ENCODE data around the gene SAMM50. TPM values are rescaled to one million over a fixed set of nuclear protein-coding genes. Genes with fewer than 3 reads are reported as not detected.

The SAMM50 gene
- polyA plus RNA-seq, 1 donor from 2014 or later: 79.5 TPM

GRCh38 chr22:43956805-43957463 is 1.7 kb downstream of the SAMM50 start:
- H3K4me1 Mint-ChIP-seq: peaks cover 19 to 29% (median 25%) of the 10 kb centered on the region in 3 donors
- H3K36me3 Mint-ChIP-seq: peaks cover 10% of the 10 kb centered on the region
- peaks cover 5% of the 10 kb centered on the region for H3K27me3 Mint-ChIP-seq
- H3K4me3 Mint-ChIP-seq: peak overlapping the region; percentile 58 to 100 (median 96)
- H3K27ac Mint-ChIP-seq: peak overlapping the region in 1 of 3 donors; percentile 67
- no peaks in the 10 kb centered on the region for H3K9me3 Mint-ChIP-seq

- no peaks in the 10 kb centered on the region for H3K9me3 Mint-ChIP-seq
- H3K27me3 Mint-ChIP-seq: peaks cover 5% of the 10 kb centered on the region
- H3K36me3 Mint-ChIP-seq: peaks cover 8% of the 10 kb centered on the region
- peak overlapping the region; percentile 12 to 64 (median 40) for H3K4me3 Mint-ChIP-seq
- no peak overlapping the region for H3K27ac Mint-ChIP-seq
- peaks cover 19 to 29% (median 25%) of the 10 kb centered on the region in 3 donors for H3K4me1 Mint-ChIP-seq
Measured at GRCh38 chr22:43957871-43958270, 2.6 kb downstream of the SAMM50 start.

- peaks cover 0 to 4% (median 0%) of the 10 kb centered on the region in 3 donors for H3K4me1 Mint-ChIP-seq
- peaks cover 15% of the 10 kb centered on the region for H3K36me3 Mint-ChIP-seq
- no peak overlapping the region for H3K4me3 Mint-ChIP-seq
- no peaks in the 10 kb centered on the region for H3K27me3 Mint-ChIP-seq
- H3K27ac Mint-ChIP-seq: no peak overlapping the region
- H3K9me3 Mint-ChIP-seq: no peaks in the 10 kb centered on the region
Measured at GRCh38 chr22:43964314-43964857, 9.1 kb downstream of the SAMM50 start.

- H3K9me3 Mint-ChIP-seq: no peaks in the 10 kb centered on the region
- H3K36me3 Mint-ChIP-seq: peaks cover 17% of the 10 kb centered on the region
- H3K4me3 Mint-ChIP-seq: no peak overlapping the region
- H3K4me1 Mint-ChIP-seq: peaks cover 0 to 4% (median 0%) of the 10 kb centered on the region in 3 donors
- no peaks in the 10 kb centered on the region for H3K27me3 Mint-ChIP-seq
- no peak overlapping the region for H3K27ac Mint-ChIP-seq
Measured at GRCh38 chr22:43967069-43967468, 11.8 kb downstream of the SAMM50 start.

GRCh38 chr22:43968614-43969013 is 13.4 kb downstream of the SAMM50 start:
- Mint-ChIP-seq H3K27me3 (no peaks in the 10 kb centered on the region), H3K4me3 (no peak overlapping the region), H3K9me3 (no peaks in the 10 kb centered on the region), H3K36me3 (peaks cover 17% of the 10 kb centered on the region), H3K27ac (no peak overlapping the region), H3K4me1 (peaks cover 0 to 4% (median 0%) of the 10 kb centered on the region in 3 donors)

- no peak overlapping the region for H3K4me3 Mint-ChIP-seq
- no peaks in the 10 kb centered on the region for H3K9me3 Mint-ChIP-seq
- peaks cover 0 to 4% (median 0%) of the 10 kb centered on the region in 3 donors for H3K4me1 Mint-ChIP-seq
- H3K27me3 Mint-ChIP-seq: no peaks in the 10 kb centered on the region
- no peak overlapping the region for H3K27ac Mint-ChIP-seq
- H3K36me3 Mint-ChIP-seq: peaks cover 17% of the 10 kb centered on the region
Measured at GRCh38 chr22:43969021-43969878, 14.0 kb downstream of the SAMM50 start.

- Mint-ChIP-seq H3K27ac (no peak overlapping the region), H3K4me1 (peaks cover 0 to 4% (median 0%) of the 10 kb centered on the region in 3 donors), H3K9me3 (no peaks in the 10 kb centered on the region), H3K36me3 (peaks cover 12% of the 10 kb centered on the region), H3K27me3 (no peaks in the 10 kb centered on the region), H3K4me3 (no peak overlapping the region)
Measured at GRCh38 chr22:43969989-43970755, 14.9 kb downstream of the SAMM50 start.

- Mint-ChIP-seq H3K9me3 (no peaks in the 10 kb centered on the region), H3K27me3 (no peaks in the 10 kb centered on the region), H3K36me3 (peaks cover 12% of the 10 kb centered on the region), H3K4me1 (peaks cover 0 to 4% (median 0%) of the 10 kb centered on the region in 3 donors), H3K27ac (no peak overlapping the region), H3K4me3 (no peak overlapping the region)
Measured at GRCh38 chr22:43971112-43971511, 15.9 kb downstream of the SAMM50 start.

- H3K36me3 Mint-ChIP-seq: peaks cover 6% of the 10 kb centered on the region
Measured at GRCh38 chr22:43972931-43973462, 17.8 kb downstream of the SAMM50 start.

GRCh38 chr22:43974028-43974545 is 18.8 kb downstream of the SAMM50 start:
- Mint-ChIP-seq H3K27me3 (no peaks in the 10 kb centered on the region), H3K9me3 (no peaks in the 10 kb centered on the region), H3K36me3 (peaks cover 5% of the 10 kb centered on the region), H3K27ac (no peak overlapping the region), H3K4me3 (no peak overlapping the region), H3K4me1 (peaks cover 0 to 4% (median 0%) of the 10 kb centered on the region in 3 donors)

More at GRCh38 chr22:43972931-43973462, 17.8 kb downstream of the SAMM50 start:
- H3K27ac Mint-ChIP-seq: no peak overlapping the region
- peaks cover 0 to 4% (median 0%) of the 10 kb centered on the region in 3 donors for H3K4me1 Mint-ChIP-seq
- no peaks in the 10 kb centered on the region for H3K27me3 Mint-ChIP-seq
- no peak overlapping the region for H3K4me3 Mint-ChIP-seq
- no peaks in the 10 kb centered on the region for H3K9me3 Mint-ChIP-seq

- H3K36me3 Mint-ChIP-seq: peaks cover 3% of the 10 kb centered on the region
- H3K9me3 Mint-ChIP-seq: no peaks in the 10 kb centered on the region
- no peaks in the 10 kb centered on the region for H3K4me1 Mint-ChIP-seq
- H3K27ac Mint-ChIP-seq: no peak overlapping the region
- no peaks in the 10 kb centered on the region for H3K27me3 Mint-ChIP-seq
- H3K4me3 Mint-ChIP-seq: no peak overlapping the region
Measured at GRCh38 chr22:43975041-43975440, 19.8 kb downstream of the SAMM50 start.

- H3K4me1 Mint-ChIP-seq: peaks cover 0 to 2% (median 0%) of the 10 kb centered on the region in 3 donors
- H3K9me3 Mint-ChIP-seq: no peaks in the 10 kb centered on the region
- peaks cover 5% of the 10 kb centered on the region for H3K36me3 Mint-ChIP-seq
- H3K4me3 Mint-ChIP-seq: no peak overlapping the region
- H3K27me3 Mint-ChIP-seq: no peaks in the 10 kb centered on the region
- no peak overlapping the region for H3K27ac Mint-ChIP-seq
Measured at GRCh38 chr22:43976861-43977795, 21.9 kb downstream of the SAMM50 start.

GRCh38 chr22:43978558-43978957 is 23.3 kb downstream of the SAMM50 start:
- H3K27me3 Mint-ChIP-seq: no peaks in the 10 kb centered on the region
- H3K4me1 Mint-ChIP-seq: peaks cover 0 to 2% (median 0%) of the 10 kb centered on the region in 3 donors
- no peaks in the 10 kb centered on the region for H3K9me3 Mint-ChIP-seq
- H3K36me3 Mint-ChIP-seq: peaks cover 5% of the 10 kb centered on the region
- H3K27ac Mint-ChIP-seq: no peak overlapping the region
- H3K4me3 Mint-ChIP-seq: no peak overlapping the region
